C4-2B (cell line): Measurements from ENCODE around the gene CTNNA2.

Experiments used
- CTCF ChIP-seq: fragments of 450-650 bp; conservative IDR thresholded peaks from 2 replicates; pipeline ENCODE4 v1.5.1; 2017; ENCODE audit warnings: mild to moderate bottlenecking
- ZFX ChIP-seq: fragments of 450-650 bp; IDR thresholded peaks from 2 replicates; pipeline ENCODE4 v1.6.1; 2017

DNA sequence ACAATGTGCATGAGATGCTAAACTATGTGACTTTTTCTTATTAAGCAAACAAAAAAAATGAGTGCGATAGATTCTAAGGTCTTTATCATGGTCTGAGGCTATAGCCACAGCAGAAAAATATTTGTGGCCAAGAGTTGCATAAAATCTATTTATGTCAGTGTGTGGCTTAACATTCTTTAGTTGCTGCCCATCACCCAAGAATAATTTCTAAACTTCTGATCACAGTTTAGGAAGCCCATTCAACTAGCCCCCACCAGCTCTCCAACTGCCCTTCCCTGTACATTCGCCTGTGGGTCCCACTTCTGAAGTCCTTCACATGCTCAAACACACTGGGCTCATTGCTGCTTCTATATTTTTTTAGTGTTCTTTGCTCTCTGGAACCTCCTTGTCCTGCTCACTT lies 107.1 kb downstream of the CTNNA2 start:
- TF ChIP-seq CTCF (no peak), ZFX (no peak)
